ENCODE data around the gene MLX.

Gene MLX

GRCh38 chr17:42577532-42578281 is 10.8 kb downstream of the MLX start, which contains the start of gene PSMC3IP:
Gene PSMC3IP (minus strand): TSS chr17:42577729. CDS start chr17:42577686, 43 bp downstream.
- peak; percentile 54 to 96 (median 91) for DNase-seq

- peak in 38 of 51 donors; percentile 5 to 70 (median 44) for DNase-seq
These were observed 11.5 kb downstream of the MLX start for GRCh38 chr17:42578282-42578869.

- DNase-seq: no peak
These were observed 13.1 kb downstream of the MLX start for GRCh38 chr17:42579794-42580551.

- no peak for DNase-seq
These were observed 14.9 kb downstream of the MLX start for GRCh38 chr17:42581744-42582270.

- no peak for DNase-seq
These were observed 18.0 kb downstream of the MLX start for GRCh38 chr17:42584880-42585279.

- no peak for DNase-seq
These were observed 18.5 kb downstream of the MLX start for GRCh38 chr17:42585353-42585752.

GRCh38 chr17:42586514-42587230 is 19.8 kb downstream of the MLX start:
- no peak for DNase-seq

GRCh38 chr17:42590886-42591285 is 24.0 kb downstream of the MLX start:
- no peak for DNase-seq

- no peak for DNase-seq
These were observed 24.5 kb downstream of the MLX start for GRCh38 chr17:42591411-42591810.

GRCh38 chr17:42596386-42596785 is 29.5 kb downstream of the MLX start:
- DNase-seq: no peak

- peak in 18 of 51 donors; percentile 1 to 36 (median 7) for DNase-seq
These were observed 32.0 kb downstream of the MLX start for GRCh38 chr17:42598905-42599304.

GRCh38 chr17:42603318-42603717 is 36.4 kb downstream of the MLX start:
- DNase-seq: no peak

- no peak for DNase-seq
These were observed 40.9 kb downstream of the MLX start for GRCh38 chr17:42607769-42608168.

- DNase-seq: peak in 2 of 51 donors; percentile 41 to 46
These were observed 41.6 kb downstream of the MLX start for GRCh38 chr17:42608305-42609181.

- DNase-seq: peak; percentile 91 to 99 (median 98)
These were observed 42.4 kb downstream of the MLX start, which contains the start of the genes RETREG3 and TUBG1 for GRCh38 chr17:42609182-42609813. Gene RETREG3 (minus strand): TSS chr17:42609374. CDS start chr17:42609324, 50 bp downstream. Gene TUBG1 (plus strand): TSS chr17:42609683. CDS start chr17:42609738, 55 bp downstream.

GRCh38 chr17:42609814-42610801 is 43.2 kb downstream of the MLX start:
- peak in 13 of 51 donors; percentile 13 to 59 (median 48) for DNase-seq

- DNase-seq: no peak
These were observed 45.1 kb downstream of the MLX start for GRCh38 chr17:42612013-42612412.

- DNase-seq: no peak
These were observed 46.9 kb downstream of the MLX start for GRCh38 chr17:42613699-42614295.

Measured in hypothalamus (tissue), 51 donors.